ENCODE data around the gene NIPSNAP2. TPM values are rescaled to one million over a fixed set of nuclear protein-coding genes. Genes with fewer than 3 reads are reported as not detected.
"Not testable (repeated sequence)": the region's sequence is repeated elsewhere in the genome, so short reads cannot be mapped to it uniquely, and the experiment has no call there.

The NIPSNAP2 gene
- polyA plus RNA-seq, 1 donor: 124 TPM

- DNase-seq: no peak
Measured at GRCh38 chr7:55970978-55971377, 6.6 kb downstream of the NIPSNAP2 start.

DNA sequence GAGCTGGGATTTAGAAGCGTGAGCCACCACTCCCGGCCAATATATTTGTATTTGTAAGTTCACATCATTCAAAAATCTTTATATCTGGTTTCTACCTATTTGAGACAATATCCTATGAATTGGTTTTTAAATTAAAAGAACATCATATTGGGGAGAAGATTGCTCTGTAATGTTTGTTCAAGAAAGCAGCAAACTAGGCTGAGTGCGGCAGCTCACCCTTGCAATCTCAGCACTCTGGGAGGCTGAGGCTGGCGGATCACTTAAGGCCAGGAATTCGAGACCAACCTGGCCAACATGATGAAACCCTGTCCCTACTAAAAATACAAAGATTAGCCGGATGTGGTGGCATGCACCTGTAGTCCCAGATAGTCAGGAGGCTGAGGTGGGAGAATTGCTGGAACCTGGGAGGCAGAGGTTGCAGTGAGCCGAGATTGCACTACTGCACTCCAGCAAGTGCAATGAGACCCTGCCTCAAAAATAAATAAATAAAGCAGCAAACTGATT is 9.4 kb downstream of the NIPSNAP2 start:
- no peak for DNase-seq

GRCh38 chr7:55975988-55976633 is 11.7 kb downstream of the NIPSNAP2 start:
- no peak for DNase-seq

DNA sequence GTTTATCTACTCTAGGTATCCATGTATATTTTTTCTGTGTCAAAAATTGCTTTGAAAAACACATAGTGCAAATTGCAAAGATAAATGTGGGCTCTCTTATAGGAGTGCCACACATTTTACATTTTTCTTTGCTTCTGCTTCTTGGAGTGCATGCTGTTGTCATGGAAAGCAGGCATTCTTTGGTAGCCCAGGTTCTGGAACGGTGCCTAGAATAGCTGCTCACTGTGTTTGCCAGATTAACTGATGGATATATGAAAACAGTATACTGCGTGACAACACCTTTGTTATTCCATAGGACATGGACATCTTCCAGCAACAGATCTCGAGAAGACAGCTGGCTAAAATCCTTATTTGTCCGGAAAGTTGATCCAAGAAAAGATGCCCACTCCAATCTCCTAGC is 13.4 kb downstream of the NIPSNAP2 start:
- DNase-seq: no peak

GRCh38 chr7:55980266-55980665 is 15.9 kb downstream of the NIPSNAP2 start:
- no peak for DNase-seq

- DNase-seq: no peak
Measured at GRCh38 chr7:55983537-55983936, 19.2 kb downstream of the NIPSNAP2 start.

DNA sequence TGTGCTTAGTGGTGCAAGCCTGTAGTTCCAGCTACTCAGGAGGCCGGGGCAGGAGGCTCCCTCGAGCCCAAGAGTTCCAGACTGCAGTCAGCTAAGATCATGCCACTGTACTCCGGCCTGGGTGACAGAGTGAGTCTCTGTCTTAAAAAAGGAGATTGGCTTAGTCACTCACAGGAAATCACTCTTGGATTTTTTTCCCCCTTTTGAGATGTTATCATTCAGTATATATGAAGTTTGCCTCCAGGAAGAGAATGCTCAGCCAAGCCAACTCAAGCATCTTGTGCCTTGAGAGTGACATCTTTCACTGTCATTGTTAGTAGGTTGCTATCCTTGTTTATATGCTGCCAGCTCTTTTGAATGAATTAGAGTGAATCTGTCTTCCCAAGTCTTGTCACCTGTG is 28.0 kb downstream of the NIPSNAP2 start:
- no peak for DNase-seq

- no peak for DNase-seq
Measured at GRCh38 chr7:55996856-55997500, 32.6 kb downstream of the NIPSNAP2 start.

DNA sequence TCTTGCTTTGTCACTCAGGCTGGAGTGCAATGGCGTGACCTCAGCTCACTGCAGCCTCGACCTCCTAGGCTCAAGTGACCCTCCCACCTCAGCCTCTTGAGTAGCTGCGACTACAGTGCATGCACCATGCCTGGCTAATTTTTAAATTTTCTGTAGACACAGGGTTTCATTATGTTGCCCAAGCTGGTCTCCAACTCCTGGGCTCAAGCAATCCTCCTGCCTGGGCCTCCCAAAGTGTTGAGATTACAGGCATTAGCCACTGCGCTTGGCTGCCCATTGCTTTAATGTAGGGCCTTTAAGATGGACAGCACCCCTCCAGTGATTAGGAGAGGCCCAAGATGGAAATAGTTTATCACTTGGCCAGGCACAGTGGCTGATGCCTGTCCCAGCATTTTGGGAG is 39.4 kb downstream of the NIPSNAP2 start:
- DNase-seq: no peak

- DNase-seq: peak; percentile 21
Measured at GRCh38 chr7:56007167-56007652, 42.8 kb downstream of the NIPSNAP2 start.

DNA sequence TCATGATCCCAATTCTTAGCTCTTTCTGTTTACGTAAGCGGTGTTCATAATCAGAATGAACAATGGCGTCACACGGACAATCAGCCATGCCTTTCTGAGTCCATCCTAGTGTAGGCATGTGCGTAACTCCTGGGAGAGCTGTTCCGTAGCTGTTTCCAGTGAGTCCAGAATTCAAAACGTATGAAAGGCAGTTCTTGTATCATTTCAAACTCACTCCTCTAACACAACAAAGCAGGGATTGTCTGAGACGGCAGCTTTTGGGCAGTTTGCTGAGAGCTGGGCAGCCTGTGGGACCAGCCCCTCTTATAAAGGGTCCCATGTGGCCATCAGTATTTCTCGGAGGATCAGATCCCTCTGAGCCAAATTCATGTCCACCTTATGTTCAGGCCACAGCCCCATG is 43.5 kb downstream of the NIPSNAP2 start:
- no peak for DNase-seq

GRCh38 chr7:56009695-56010094 is 45.3 kb downstream of the NIPSNAP2 start:
- no peak for DNase-seq

- not testable (repeated sequence) for DNase-seq
Measured at GRCh38 chr7:56017015-56017414, 52.6 kb downstream of the NIPSNAP2 start.

DNA sequence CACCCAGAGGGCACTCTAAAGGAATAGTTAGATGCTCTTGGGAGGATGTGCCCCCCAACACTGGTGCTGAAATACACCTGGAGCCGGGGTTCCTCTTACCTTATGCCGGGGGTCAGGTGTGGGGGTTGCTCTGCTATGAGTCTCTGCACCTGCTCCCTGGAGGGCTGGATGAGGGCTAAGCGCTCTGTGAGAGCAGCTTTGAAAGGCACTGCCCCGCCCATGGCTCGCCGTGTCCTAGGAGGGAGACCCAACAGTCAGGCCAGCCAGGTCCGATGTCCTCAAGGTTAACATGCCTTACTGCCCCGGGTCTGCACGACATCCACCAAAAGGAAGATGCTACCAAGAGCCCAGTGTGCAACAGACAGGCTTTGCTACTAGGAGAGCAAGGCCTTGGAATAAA is 55.1 kb downstream of the NIPSNAP2 start:
- DNase-seq: no peak

DNA sequence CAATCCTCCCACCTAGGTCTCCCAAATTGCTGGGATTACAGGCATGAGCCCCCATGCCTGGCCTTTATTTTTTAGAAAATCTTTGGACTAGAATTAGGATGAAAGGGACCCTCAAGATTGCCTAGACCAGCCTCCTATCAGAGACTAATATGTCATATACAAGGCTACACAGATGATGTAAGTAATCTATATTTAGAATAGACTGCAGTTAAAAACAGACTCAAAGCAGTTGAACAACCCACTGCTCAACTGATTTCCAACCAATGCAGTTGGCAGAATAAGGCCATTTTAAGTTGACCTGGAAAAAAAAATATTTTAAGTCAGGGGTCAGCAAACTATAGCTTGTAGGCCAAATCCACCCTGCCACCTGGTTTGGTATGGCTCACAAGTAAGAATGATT is 59.1 kb downstream of the NIPSNAP2 start:
- DNase-seq: no peak

DNA sequence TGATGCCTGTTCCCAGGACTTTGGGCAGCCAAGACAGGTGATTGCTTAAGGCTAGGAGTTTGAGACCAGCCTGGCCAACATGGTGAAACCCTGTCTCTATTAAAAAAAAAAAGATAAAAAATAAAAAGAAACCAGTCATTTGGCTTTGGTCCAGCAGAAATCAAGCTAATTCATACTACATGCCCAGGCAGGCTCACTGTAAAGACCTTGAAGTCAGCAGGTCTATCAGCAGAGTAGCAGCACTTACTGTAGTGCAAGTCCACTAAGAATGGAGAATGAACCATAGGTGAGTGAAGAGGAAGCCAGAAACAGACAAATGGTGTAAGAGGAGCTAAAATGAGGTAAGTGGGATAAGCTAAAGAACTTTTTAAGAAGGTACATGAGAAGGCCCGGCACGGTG is 62.2 kb downstream of the NIPSNAP2 start:
- DNase-seq: no peak

DNA sequence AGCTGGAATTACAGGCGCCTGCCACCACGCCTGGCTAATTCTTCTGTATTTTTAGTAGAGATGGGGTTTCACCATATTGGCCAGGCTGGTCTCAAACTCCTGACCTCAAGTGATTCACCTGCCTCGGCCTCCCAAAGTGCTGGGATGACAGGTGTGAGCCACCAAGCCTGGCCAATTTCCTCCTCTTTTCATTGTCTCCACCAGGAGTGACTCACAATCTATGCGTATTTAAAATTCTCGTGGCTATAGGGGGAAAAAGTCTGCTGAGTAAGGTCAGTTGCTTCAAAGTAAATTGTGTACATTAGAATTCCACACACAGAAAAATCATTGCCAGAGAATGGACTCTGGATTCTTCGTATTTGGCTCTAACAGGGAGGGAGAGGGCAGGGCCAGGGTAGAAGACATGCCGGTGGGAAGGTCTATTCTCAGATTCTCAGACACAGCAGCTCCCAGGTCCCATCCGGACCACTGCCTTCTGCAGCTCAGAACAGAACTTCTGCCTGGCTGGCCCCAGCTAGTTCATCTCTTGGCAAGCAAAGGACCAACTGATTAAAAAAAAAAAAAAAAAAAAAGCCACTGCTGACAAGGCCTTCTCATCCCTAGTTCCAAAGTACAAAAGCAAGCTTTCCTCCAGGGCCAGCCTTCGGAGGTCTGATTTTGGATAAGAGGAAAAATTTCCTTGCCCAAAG is 64.7 kb downstream of the NIPSNAP2 start:
- no peak for DNase-seq

DNA sequence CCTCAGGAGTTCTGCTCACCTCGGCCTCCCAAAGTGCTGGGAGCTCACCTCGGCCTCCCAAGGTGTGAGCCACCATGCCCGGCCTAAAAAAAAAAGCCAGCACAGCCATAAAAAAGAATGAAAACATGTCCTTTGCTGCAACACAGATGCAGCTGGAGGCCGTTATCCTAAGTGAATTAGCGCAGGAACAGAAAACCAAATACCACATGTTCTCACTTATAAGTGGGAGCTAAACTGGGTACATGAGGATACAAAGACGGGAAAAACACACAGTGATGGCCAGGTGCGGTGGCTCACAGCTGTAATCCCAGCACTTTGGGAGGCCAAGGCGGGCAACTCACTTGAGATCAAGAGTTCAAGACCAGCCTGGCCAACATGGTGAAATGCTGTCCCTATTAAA is 66.0 kb downstream of the NIPSNAP2 start:
- DNase-seq: no peak

DNA sequence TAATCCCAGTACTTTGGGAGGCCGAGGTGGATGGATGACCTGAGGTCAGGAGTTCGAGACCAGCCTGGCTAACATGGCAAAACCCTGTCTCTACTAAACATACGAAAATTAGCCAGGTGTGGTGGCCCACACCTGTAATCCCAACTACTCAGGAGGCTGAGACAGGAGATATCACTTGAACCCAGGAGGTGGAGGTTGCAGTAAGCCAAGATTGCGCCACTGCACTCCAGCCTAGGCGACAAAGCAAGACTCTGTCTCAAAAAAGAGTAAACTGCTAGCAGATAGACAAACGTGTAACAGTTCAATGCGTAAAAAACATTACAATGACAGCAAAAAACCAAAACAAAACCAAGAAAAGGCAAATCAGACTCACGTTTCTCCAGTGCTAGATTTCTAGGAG is 67.2 kb downstream of the NIPSNAP2 start:
- not testable (repeated sequence) for DNase-seq

GRCh38 chr7:56032578-56032977 is 68.2 kb downstream of the NIPSNAP2 start:
- not testable (repeated sequence) for DNase-seq

GRCh38 chr7:56033671-56034432 is 69.5 kb downstream of the NIPSNAP2 start:
- DNase-seq: peak; percentile 71

DNA sequence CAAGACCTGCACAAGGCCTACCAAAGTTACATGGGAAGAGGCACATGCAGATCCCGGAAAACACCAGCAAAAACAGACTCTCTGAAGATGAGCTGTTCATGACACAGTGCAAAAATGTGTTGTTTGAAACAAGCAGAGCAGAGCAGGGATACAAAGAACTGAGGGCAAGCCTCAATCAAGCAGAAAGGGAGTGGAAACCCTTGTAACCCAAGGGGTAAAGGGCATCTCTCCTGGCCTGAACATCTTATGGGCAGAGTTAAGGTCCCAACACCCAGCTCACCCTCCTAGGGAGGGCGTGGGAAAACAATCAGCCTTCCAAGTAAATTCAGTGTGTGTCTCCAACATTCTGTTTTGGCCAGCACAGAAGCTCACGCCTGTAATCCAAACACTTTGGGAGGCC is 76.3 kb downstream of the NIPSNAP2 start:
- DNase-seq: no peak

Data from left kidney (tissue), 2 donors.